ENCODE measurements around the gene SPINK14.

Gene SPINK14

DNA sequence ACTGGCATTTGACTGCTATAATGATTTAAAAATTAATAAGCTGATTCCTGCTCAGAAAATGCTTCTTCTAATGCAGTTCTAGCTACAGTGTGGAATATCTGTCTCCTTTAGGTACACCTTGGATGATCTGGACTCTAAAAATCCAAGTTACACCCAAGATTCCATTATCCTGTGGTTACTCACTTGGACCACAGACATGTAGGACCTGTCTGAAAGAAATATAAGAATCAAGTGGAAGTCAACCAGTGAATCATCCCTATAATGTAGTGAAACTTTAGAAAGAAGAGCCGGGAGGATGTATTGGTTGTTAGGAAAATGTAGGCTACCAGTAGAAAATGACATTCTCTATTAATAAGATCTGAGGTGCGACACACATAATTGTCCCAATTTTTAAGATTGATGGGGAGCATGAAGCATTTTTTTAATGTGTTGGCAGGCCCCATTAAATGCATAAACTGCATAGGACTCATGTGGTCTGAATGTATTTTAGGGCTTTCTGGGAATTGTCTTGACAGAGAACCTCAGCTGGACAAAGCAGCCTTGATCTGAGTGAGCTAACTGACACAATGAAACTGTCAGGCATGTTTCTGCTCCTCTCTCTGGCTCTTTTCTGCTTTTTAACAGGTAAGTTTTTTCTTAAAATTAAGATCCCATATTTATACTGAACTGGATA lies 34.3 kb downstream of the SPINK14 start, which contains the start of gene SPINK6:
Gene SPINK6 (plus strand): TSS at position 512 of the 673 bp plus-strand sequence. CDS start 55 bp downstream, at position 567.
- DNase-seq, result no peak

- DNase-seq, result no peak
These were observed 36.9 kb downstream of the SPINK14 start for GRCh38 chr5:148205044-148205806.

DNA sequence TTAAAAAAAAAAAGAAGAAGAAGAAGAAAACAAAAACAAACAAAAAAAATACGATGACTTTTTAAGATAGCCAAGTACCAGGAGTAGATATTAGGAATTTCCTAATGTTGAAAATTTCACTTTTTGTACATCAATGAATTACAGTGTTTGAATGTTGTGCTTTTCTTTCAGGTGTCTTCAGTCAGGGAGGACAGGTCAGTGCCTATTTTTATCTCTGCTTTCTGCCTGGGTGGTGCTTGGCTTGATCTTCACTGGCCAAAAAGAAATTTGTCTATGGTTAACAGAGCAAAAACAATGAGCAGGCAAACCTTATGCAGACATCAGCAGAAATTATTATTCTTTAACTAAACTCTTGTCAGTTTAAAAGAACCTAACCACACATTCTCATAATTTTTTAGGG lies 37.5 kb downstream of the SPINK14 start:
- no peak for DNase-seq

DNA sequence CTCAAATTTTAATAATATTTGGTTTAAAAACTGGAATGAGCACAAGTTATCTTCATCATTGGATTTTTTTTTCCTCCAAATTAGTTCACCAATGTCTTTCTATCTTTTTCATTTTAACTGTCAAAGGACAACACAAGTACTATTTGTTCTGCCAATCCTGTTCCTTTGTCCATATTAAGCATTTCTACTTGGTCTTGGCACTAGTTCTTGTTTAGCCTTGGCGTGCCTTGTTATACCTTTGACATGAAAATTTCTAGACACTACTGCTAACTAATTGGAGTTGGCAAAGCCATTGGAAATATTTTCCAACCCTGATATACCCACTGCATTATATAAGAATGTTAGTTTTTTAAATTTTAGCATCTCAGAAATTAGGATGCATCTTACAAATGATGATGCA lies 38.3 kb downstream of the SPINK14 start:
- no peak for DNase-seq

GRCh38 chr5:148208226-148208625 lies 39.9 kb downstream of the SPINK14 start:
- no peak for DNase-seq

DNA sequence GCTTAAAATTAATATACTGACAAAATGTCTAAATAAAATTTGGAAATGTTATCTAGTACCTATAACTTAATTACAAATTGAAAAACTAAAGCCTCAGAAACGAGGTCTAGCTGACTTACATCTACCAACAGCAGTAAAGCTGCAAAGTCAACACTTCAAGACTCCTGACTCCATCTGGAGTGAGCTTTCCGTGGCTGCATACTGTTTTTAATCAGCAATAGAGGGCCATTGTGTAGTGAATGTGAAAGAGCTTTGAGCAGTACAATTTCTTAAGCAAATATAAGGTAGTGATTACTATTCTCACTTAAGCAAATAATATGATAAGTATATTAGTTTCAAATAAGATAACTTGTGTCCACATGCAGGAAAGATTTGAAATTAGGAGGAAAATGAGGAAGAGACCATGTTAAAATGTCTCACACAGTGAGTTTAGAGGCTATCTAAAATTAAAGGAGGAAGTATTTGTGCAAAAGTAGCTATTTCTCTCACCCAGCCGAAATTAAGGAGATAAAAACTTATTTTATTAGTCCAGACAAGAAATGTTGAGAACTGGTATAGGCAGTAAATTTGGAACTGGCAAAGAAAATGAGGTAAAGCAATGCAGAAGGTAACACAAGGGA lies 40.9 kb downstream of the SPINK14 start:
- DNase-seq, result no peak

GRCh38 chr5:148214665-148215185 lies 46.4 kb downstream of the SPINK14 start:
- DNase-seq, result no peak

- no peak for DNase-seq
These were observed 53.2 kb downstream of the SPINK14 start for GRCh38 chr5:148221508-148221907.

- no peak for DNase-seq
These were observed 55.9 kb downstream of the SPINK14 start for GRCh38 chr5:148224117-148224742.

Measured in activated CD4-positive, alpha-beta T cell treated with anti-CD3 and anti-CD28 coated beads, Interleukin-2, amount 50 U/mL, for 4 hours (primary cell).